ENCODE measurements around the gene RALGAPA2.

GRCh38 chr20:20528861-20529260 lies 183.6 kb downstream of the RALGAPA2 start:
- TF ChIP-seq, protein P1, sequence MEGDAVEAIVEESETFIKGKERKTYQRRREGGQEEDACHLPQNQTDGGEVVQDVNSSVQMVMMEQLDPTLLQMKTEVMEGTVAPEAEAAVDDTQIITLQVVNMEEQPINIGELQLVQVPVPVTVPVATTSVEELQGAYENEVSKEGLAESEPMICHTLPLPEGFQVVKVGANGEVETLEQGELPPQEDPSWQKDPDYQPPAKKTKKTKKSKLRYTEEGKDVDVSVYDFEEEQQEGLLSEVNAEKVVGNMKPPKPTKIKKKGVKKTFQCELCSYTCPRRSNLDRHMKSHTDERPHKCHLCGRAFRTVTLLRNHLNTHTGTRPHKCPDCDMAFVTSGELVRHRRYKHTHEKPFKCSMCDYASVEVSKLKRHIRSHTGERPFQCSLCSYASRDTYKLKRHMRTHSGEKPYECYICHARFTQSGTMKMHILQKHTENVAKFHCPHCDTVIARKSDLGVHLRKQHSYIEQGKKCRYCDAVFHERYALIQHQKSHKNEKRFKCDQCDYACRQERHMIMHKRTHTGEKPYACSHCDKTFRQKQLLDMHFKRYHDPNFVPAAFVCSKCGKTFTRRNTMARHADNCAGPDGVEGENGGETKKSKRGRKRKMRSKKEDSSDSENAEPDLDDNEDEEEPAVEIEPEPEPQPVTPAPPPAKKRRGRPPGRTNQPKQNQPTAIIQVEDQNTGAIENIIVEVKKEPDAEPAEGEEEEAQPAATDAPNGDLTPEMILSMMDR (IDR thresholded peaks at IDR 0.05): no peak
- TF ChIP-seq EP300 (IDR thresholded peaks at IDR 0.05): no peak
- TF ChIP-seq POLR2A (IDR thresholded peaks at IDR 0.05): no peak

Data from tibial nerve (tissue), 4 donors.